OCI-LY3 (cell line): ENCODE data around the gene NALF2.

Experiments
- H2AFZ ChIP-seq: fragments of 200-600, 300-600 bp; shearing (Covaris generic); 2 replicates; pipeline ENCODE4 v1.6.0; 2014; ENCODE audit warnings: antibody characterized with exemption, low read depth, low read length
- H3K27ac ChIP-seq: fragments of 200-600, 300-600 bp; sonication (generic); 2 replicates; pipeline ENCODE4 v1.5.1; 2014; ENCODE audit warnings: mild to moderate bottlenecking, low read length, moderate library complexity, mixed read lengths
- H3K27me3 ChIP-seq: fragments of 200-600, 300-600 bp; sonication (generic); 2 replicates; pipeline ENCODE4 v1.6.1; 2014; ENCODE audit warnings: low read depth, low read length, mixed read lengths
- H3K36me3 ChIP-seq: fragments of 200-600, 300-600 bp; sonication (generic); replicated peaks from 2 replicates; pipeline ENCODE3; 2014; ENCODE audit warnings: low read depth, low read length, mixed read lengths
- H3K4me1 ChIP-seq: fragments of 300-600, 200-600 bp; sonication (generic); 2 replicates; pipeline ENCODE4 v1.6.1; 2014; ENCODE audit warnings: low read length, mixed read lengths
- H3K4me2 ChIP-seq: fragments of 200-600, 300-600 bp; sonication (generic); 2 replicates; pipeline ENCODE4 v1.6.1; 2014; ENCODE audit warnings: low read length, mixed read lengths
- H3K4me3 ChIP-seq: fragments of 300-600, 200-600 bp; sonication (generic); 2 replicates; pipeline ENCODE4 v1.5.1; 2014; ENCODE audit warnings: antibody characterized with exemption, mild to moderate bottlenecking, low read length, moderate library complexity
- H3K79me2 ChIP-seq: fragments of 300-600, 200-600 bp; shearing (Covaris generic); 2 replicates; pipeline ENCODE4 v1.6.1; 2014; ENCODE audit warnings: mild to moderate bottlenecking, low read length, mixed read lengths
- H3K9ac ChIP-seq: fragments of 300-600, 200-600 bp; shearing (Covaris generic); 2 replicates; pipeline ENCODE4 v1.6.0; 2014; ENCODE audit warnings: mild to moderate bottlenecking, low read length, moderate library complexity
- H3K9me3 ChIP-seq: fragments of 200-600, 300-600 bp; shearing (Covaris generic); 2 replicates; pipeline ENCODE4 v1.6.1; 2014; ENCODE audit warnings: low read length, mixed read lengths; ENCODE audit not compliant: insufficient read depth
- H4K20me1 ChIP-seq: fragments of 200-600, 300-600 bp; sonication (generic); 2 replicates; pipeline ENCODE4 v1.6.1; 2016; ENCODE audit warnings: low read length, mixed read lengths; ENCODE audit not compliant: insufficient read depth
- CTCF ChIP-seq: fragments of 200-600, 300-600 bp; sonication (generic); IDR thresholded peaks from 2 replicates; pipeline ENCODE4 v1.5.1; 2014; ENCODE audit warnings: antibody characterized with exemption, low read length, low read depth
- EZH2phosphoT487 ChIP-seq: fragments of 200-600 bp; shearing (Covaris generic); IDR thresholded peaks from 2 replicates; pipeline ENCODE4 v1.6.1; 2018; ENCODE audit warnings: antibody characterized with exemption, mixed run types, low read depth

The NALF2 gene

GRCh38 chrX:69546978-69547377 lies 42.9 kb downstream of the NALF2 start:
- no peak for TF ChIP-seq EZH2phosphoT487
- TF ChIP-seq CTCF = no peak
- Histone ChIP-seq H3K27me3 (no peaks in the 10 kb centered on the region), H3K36me3 (no peaks in the 10 kb centered on the region)

GRCh38 chrX:69551421-69552009 lies 47.4 kb downstream of the NALF2 start:
- Histone ChIP-seq H3K36me3 (no peaks in the 10 kb centered on the region), H3K9me3 (no peaks in the 10 kb centered on the region)
- TF ChIP-seq CTCF (no peak), EZH2phosphoT487 (no peak)

More at GRCh38 chrX:69546978-69547377, 42.9 kb downstream of the NALF2 start:
- no peak overlapping the region for H3K9ac ChIP-seq
- no peaks in the 10 kb centered on the region for H3K9me3 ChIP-seq
- H3K27ac ChIP-seq = no peak overlapping the region
- no peaks in the 10 kb centered on the region for H4K20me1 ChIP-seq
- H3K4me1 ChIP-seq = no peaks in the 10 kb centered on the region
- no peaks in the 10 kb centered on the region for H3K79me2 ChIP-seq
- no peak overlapping the region for H3K4me2 ChIP-seq
- no peak overlapping the region for H3K4me3 ChIP-seq
- H2AFZ ChIP-seq = no peak overlapping the region

GRCh38 chrX:69552512-69552911 lies 48.4 kb downstream of the NALF2 start:
- Histone ChIP-seq H3K4me2 (no peak overlapping the region), H3K4me3 (no peak overlapping the region), H3K27me3 (no peaks in the 10 kb centered on the region), H2AFZ (no peak overlapping the region), H4K20me1 (no peaks in the 10 kb centered on the region), H3K9ac (no peak overlapping the region), H3K36me3 (no peaks in the 10 kb centered on the region), H3K4me1 (no peaks in the 10 kb centered on the region), H3K9me3 (no peaks in the 10 kb centered on the region), H3K79me2 (no peaks in the 10 kb centered on the region), H3K27ac (no peak overlapping the region)
- TF ChIP-seq EZH2phosphoT487 (no peak), CTCF (no peak)

More at GRCh38 chrX:69551421-69552009, 47.4 kb downstream of the NALF2 start:
- no peak overlapping the region for H3K27ac ChIP-seq
- H3K79me2 ChIP-seq = no peaks in the 10 kb centered on the region
- no peak overlapping the region for H3K9ac ChIP-seq
- H3K4me1 ChIP-seq = no peaks in the 10 kb centered on the region
- H4K20me1 ChIP-seq = no peaks in the 10 kb centered on the region
- no peak overlapping the region for H3K4me2 ChIP-seq
- no peak overlapping the region for H3K4me3 ChIP-seq
- H2AFZ ChIP-seq = no peak overlapping the region
- H3K27me3 ChIP-seq = no peaks in the 10 kb centered on the region
